WTC11 (cell line): ENCODE results near the gene IFI27.

Experiments
- ATF2 ChIP-seq: sonication (generic); formaldehyde crosslinking; IDR thresholded peaks from 2 replicates; pipeline ENCODE4 v1.8.1; 2022; ENCODE audit warnings: low read depth, missing genetic modification reagents, borderline replicate concordance
- ATF3 ChIP-seq: sonication (generic); formaldehyde crosslinking; conservative IDR thresholded peaks from 2 replicates; pipeline ENCODE4 v1.8.1; 2022; ENCODE audit warnings: mild to moderate bottlenecking, missing genetic modification reagents
- CTCF ChIP-seq: fragments of 200-600 bp; IDR thresholded peaks from 2 replicates; pipeline ENCODE4 v1.8.0; 2022; ENCODE audit warnings: antibody characterized with exemption
- ESRRA ChIP-seq: sonication (generic); formaldehyde crosslinking; IDR thresholded peaks from 2 replicates; pipeline ENCODE4 v1.8.1; 2022; ENCODE audit warnings: mild to moderate bottlenecking, missing genetic modification reagents, borderline replicate concordance
- IRF2 ChIP-seq: sonication (generic); formaldehyde crosslinking; IDR thresholded peaks from 2 replicates; pipeline ENCODE4 v1.8.0; 2022; ENCODE audit warnings: low read depth, missing genetic modification reagents, borderline replicate concordance
- MLX ChIP-seq: sonication (generic); formaldehyde crosslinking; IDR thresholded peaks from 2 replicates; pipeline ENCODE4 v1.8.1; 2023; ENCODE audit warnings: mild to moderate bottlenecking, missing genetic modification reagents, moderate library complexity
- TF ChIP-seq, protein P1 (sequence below): sonication (generic); formaldehyde crosslinking; IDR thresholded peaks from 2 replicates; pipeline ENCODE4 v1.8.0; 2023; ENCODE audit warnings: mild to moderate bottlenecking, missing genetic modification reagents

GRCh38 chr14:94103554-94104150 is 6.9 kb upstream of the IFI27 start:
- no peak for TF ChIP-seq CTCF
- no peak for TF ChIP-seq ATF2 (CRISPR knock-in tag)
- no peak for TF ChIP-seq MLX (CRISPR knock-in tag)
- TF ChIP-seq ATF3 (CRISPR knock-in tag), result no peak
- TF ChIP-seq ESRRA (CRISPR knock-in tag), result no peak
- TF ChIP-seq, protein P1, sequence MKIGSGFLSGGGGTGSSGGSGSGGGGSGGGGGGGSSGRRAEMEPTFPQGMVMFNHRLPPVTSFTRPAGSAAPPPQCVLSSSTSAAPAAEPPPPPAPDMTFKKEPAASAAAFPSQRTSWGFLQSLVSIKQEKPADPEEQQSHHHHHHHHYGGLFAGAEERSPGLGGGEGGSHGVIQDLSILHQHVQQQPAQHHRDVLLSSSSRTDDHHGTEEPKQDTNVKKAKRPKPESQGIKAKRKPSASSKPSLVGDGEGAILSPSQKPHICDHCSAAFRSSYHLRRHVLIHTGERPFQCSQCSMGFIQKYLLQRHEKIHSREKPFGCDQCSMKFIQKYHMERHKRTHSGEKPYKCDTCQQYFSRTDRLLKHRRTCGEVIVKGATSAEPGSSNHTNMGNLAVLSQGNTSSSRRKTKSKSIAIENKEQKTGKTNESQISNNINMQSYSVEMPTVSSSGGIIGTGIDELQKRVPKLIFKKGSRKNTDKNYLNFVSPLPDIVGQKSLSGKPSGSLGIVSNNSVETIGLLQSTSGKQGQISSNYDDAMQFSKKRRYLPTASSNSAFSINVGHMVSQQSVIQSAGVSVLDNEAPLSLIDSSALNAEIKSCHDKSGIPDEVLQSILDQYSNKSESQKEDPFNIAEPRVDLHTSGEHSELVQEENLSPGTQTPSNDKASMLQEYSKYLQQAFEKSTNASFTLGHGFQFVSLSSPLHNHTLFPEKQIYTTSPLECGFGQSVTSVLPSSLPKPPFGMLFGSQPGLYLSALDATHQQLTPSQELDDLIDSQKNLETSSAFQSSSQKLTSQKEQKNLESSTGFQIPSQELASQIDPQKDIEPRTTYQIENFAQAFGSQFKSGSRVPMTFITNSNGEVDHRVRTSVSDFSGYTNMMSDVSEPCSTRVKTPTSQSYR (CRISPR knock-in tag), result no peak
- TF ChIP-seq IRF2, result no peak
